Trophoblast cell (in vitro differentiated cells and primary cell): Measurements from ENCODE around the gene CAPZB.

Source experiments
- DNase-seq, 2 donors: peaks; one replicate each; pipeline ENCODE4 v3.0.0-alpha.2; 2016
- H2AFZ ChIP-seq: 2 replicates; pipeline ENCODE4 v1.6.1; 2013; ENCODE audit warnings: low read length, moderate library complexity, mild to moderate bottlenecking; ENCODE audit not compliant: insufficient read depth, poor library complexity
- H2AK5ac ChIP-seq: 2 replicates; pipeline ENCODE4 v1.6.1; 2013; ENCODE audit warnings: mild to moderate bottlenecking, low read length
- H2BK120ac ChIP-seq: 2 replicates; pipeline ENCODE4 v1.6.1; 2013; ENCODE audit warnings: low read length, mild to moderate bottlenecking, moderate library complexity; ENCODE audit not compliant: insufficient read depth, poor library complexity
- H2BK12ac ChIP-seq: 2 replicates; pipeline ENCODE4 v1.6.1; 2013; ENCODE audit warnings: mild to moderate bottlenecking, low read length, moderate library complexity
- H2BK5ac ChIP-seq: 2 replicates; pipeline ENCODE4 v1.6.1; 2013; ENCODE audit warnings: low read length, low read depth, moderate library complexity, mild to moderate bottlenecking; ENCODE audit not compliant: poor library complexity
- H3K14ac ChIP-seq: 2 replicates; pipeline ENCODE4 v1.6.1; 2013; ENCODE audit warnings: mild to moderate bottlenecking, low read length
- H3K18ac ChIP-seq: 2 replicates; pipeline ENCODE4 v1.6.1; 2013; ENCODE audit warnings: mild to moderate bottlenecking, low read length
- H3K23ac ChIP-seq: 2 replicates; pipeline ENCODE4 v1.6.1; 2013; ENCODE audit warnings: low read length
- H3K27ac ChIP-seq: 2 replicates; pipeline ENCODE4 v1.5.1; 2013; ENCODE audit warnings: low read depth, mild to moderate bottlenecking, inconsistent platforms, low read length, moderate library complexity
- H3K27me3 ChIP-seq: 2 replicates; pipeline ENCODE4 v1.6.1; 2013; ENCODE audit warnings: inconsistent platforms, mild to moderate bottlenecking, low read length, moderate library complexity; ENCODE audit not compliant: insufficient read depth
- H3K36me3 ChIP-seq, 2 experiments: 1 replicate in 1 of 2; 2 replicates in 1 of 2; pipeline ENCODE4 v1.6.1; 2013; ENCODE audit warnings: low read length in 2 of 2, mild to moderate bottlenecking in 2 of 2, moderate library complexity in 1 of 2; ENCODE audit not compliant: insufficient read depth in 2 of 2, control insufficient read depth in 1 of 2
- H3K4ac ChIP-seq: 2 replicates; pipeline ENCODE4 v1.6.1; 2013; ENCODE audit warnings: low read depth, mild to moderate bottlenecking, low read length, moderate library complexity
- H3K4me1 ChIP-seq, 2 experiments: 1 replicate in 1 of 2; 2 replicates in 1 of 2; pipeline ENCODE4 v1.6.1; 2013; ENCODE audit warnings: low read length in 2 of 2, mild to moderate bottlenecking in 2 of 2, moderate library complexity in 1 of 2; ENCODE audit not compliant: insufficient read depth in 2 of 2, control insufficient read depth in 1 of 2
- H3K4me2 ChIP-seq: 2 replicates; pipeline ENCODE4 v1.6.1; 2013; ENCODE audit warnings: inconsistent platforms, mild to moderate bottlenecking, low read length, moderate library complexity
- H3K4me3 ChIP-seq: 2 replicates; pipeline ENCODE4 v1.5.1; 2013; ENCODE audit warnings: mild to moderate bottlenecking, low read depth, low read length, inconsistent platforms
- H3K79me1 ChIP-seq: one replicate; pipeline ENCODE4 v1.6.1; 2013; ENCODE audit warnings: low read length
- H3K79me2 ChIP-seq: 2 replicates; pipeline ENCODE4 v1.6.1; 2013; ENCODE audit warnings: low read length, mild to moderate bottlenecking; ENCODE audit not compliant: control insufficient read depth, insufficient read depth, poor library complexity
- H3K9ac ChIP-seq: 2 replicates; pipeline ENCODE4 v1.6.1; 2013; ENCODE audit warnings: mild to moderate bottlenecking, low read length
- H3K9me3 ChIP-seq: 2 replicates; pipeline ENCODE4 v1.6.1; 2013; ENCODE audit warnings: low read depth, mild to moderate bottlenecking, control low read depth, inconsistent platforms, low read length; ENCODE audit not compliant: insufficient read depth
- H4K12ac ChIP-seq: 2 replicates; pipeline ENCODE4 v1.6.1; 2013; ENCODE audit warnings: low read depth, mild to moderate bottlenecking, low read length, moderate library complexity
- H4K8ac ChIP-seq: 2 replicates; pipeline ENCODE4 v1.6.1; 2013; ENCODE audit warnings: low read depth, mild to moderate bottlenecking, low read length, moderate library complexity
- H4K91ac ChIP-seq: one replicate; pipeline ENCODE4 v1.6.1; 2013; ENCODE audit warnings: low read depth, mild to moderate bottlenecking, low read length, moderate library complexity
- WGBS: extraction: QIAGEN DNeasy Blood & Tissue Kit; methylation state at CpG from one replicate; pipeline ENCODE4 v1.1.7; 2013; ENCODE audit warnings: missing lambda C conversion rate; ENCODE audit not compliant: insufficient read length, insufficient coverage; ENCODE audit errors: extremely low coverage; 5-methylcytosine and 5-hydroxymethylcytosine counted together

The CAPZB gene

DNA sequence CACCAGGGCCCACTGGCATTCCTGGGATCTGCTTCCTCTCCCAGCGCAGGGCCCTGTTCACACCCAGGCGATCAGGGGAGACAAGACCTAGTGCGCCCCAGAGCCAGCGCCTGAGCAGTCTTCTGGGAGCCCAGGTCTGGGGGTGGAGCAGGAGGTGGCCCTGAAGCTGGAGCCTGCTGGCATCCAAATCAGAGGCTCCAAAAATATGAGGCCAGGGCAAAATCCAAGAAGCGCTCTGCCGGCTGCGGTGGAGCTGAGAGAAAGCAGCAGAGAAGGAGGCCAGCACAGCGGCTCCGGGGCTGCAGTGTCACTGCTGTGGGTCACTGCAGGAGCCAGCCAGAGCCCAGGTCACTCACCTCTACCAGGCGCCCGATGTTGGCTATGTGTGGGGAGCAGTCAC, 140.5 kb downstream of the CAPZB start:
- H3K27me3 ChIP-seq = no peaks in the 10 kb centered on the region

DNA sequence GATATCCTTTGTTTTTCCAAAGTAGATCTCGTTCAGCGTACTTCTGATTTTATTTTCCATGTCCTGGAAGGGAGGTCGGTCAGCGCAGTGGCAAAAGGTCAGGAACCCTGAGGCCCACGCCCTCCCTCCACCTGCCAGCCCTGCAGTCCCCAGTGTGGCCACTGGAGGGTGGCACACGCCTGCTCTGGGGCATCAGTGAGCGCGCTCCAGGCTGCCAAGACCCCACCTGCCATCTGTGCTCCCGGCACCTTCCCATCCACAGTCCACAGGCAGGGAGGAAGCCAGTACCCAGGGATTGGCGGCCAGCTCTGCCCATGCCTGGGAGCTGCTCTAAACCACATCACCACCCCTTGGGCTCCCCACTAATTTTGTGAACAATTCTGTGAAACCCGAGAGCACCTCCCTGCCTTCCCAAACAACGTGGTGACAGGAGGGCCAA, 140.9 kb downstream of the CAPZB start:
- peak in 1 of 2 donors; percentile 68 for DNase-seq
- Histone ChIP-seq H2BK12ac (no peak overlapping the region), H3K23ac (no peak overlapping the region), H3K9me3 (peaks cover 1% of the 10 kb centered on the region), H3K4me1 (peaks cover 7% of the 10 kb centered on the region in 2 experiments), H3K4ac (no peak overlapping the region), H3K9ac (no peak overlapping the region), H2BK5ac (no peak overlapping the region), H3K27ac (no peak overlapping the region), H3K36me3 (peaks cover 67 to 84% of the 10 kb centered on the region in 2 experiments), H4K8ac (no peak overlapping the region), H4K12ac (no peak overlapping the region), H4K91ac (no peak overlapping the region), H3K18ac (no peak overlapping the region), H3K4me2 (no peak overlapping the region), H3K14ac (no peak overlapping the region), H2AFZ (no peak overlapping the region), H3K4me3 (no peak overlapping the region), H3K79me1 (no peaks in the 10 kb centered on the region), H3K79me2 (no peaks in the 10 kb centered on the region), H3K27me3 (no peaks in the 10 kb centered on the region), H2AK5ac (no peak overlapping the region), H2BK120ac (no peak overlapping the region)
- WGBS = no CpG with 5 or more reads among the region's 12 CpGs

More for the DNA sequence above, 140.5 kb downstream of the CAPZB start:
- no peak overlapping the region for H4K91ac ChIP-seq
- H4K8ac ChIP-seq = no peak overlapping the region
- no peak overlapping the region for H2AFZ ChIP-seq
- H2BK5ac ChIP-seq = no peak overlapping the region
- H3K36me3 ChIP-seq = peaks cover 69 to 86% of the 10 kb centered on the region in 2 experiments
- no peaks in the 10 kb centered on the region for H3K79me1 ChIP-seq
- H4K12ac ChIP-seq = no peak overlapping the region
- no peak overlapping the region for H2BK120ac ChIP-seq
- H3K4me1 ChIP-seq = peaks cover 3% of the 10 kb centered on the region in 2 experiments
- H3K9ac ChIP-seq = no peak overlapping the region
- H3K14ac ChIP-seq = no peak overlapping the region
- peaks cover 1% of the 10 kb centered on the region for H3K9me3 ChIP-seq
- H3K79me2 ChIP-seq = no peaks in the 10 kb centered on the region
- H3K4me3 ChIP-seq = no peak overlapping the region
- H3K4ac ChIP-seq = no peak overlapping the region
- no peak for DNase-seq
- H3K23ac ChIP-seq = no peak overlapping the region
- H3K4me2 ChIP-seq = no peak overlapping the region
- no peak overlapping the region for H2BK12ac ChIP-seq
- H2AK5ac ChIP-seq = no peak overlapping the region
- H3K18ac ChIP-seq = no peak overlapping the region
- no CpG with 5 or more reads among the region's 11 CpGs for WGBS
- no peak overlapping the region for H3K27ac ChIP-seq

DNA sequence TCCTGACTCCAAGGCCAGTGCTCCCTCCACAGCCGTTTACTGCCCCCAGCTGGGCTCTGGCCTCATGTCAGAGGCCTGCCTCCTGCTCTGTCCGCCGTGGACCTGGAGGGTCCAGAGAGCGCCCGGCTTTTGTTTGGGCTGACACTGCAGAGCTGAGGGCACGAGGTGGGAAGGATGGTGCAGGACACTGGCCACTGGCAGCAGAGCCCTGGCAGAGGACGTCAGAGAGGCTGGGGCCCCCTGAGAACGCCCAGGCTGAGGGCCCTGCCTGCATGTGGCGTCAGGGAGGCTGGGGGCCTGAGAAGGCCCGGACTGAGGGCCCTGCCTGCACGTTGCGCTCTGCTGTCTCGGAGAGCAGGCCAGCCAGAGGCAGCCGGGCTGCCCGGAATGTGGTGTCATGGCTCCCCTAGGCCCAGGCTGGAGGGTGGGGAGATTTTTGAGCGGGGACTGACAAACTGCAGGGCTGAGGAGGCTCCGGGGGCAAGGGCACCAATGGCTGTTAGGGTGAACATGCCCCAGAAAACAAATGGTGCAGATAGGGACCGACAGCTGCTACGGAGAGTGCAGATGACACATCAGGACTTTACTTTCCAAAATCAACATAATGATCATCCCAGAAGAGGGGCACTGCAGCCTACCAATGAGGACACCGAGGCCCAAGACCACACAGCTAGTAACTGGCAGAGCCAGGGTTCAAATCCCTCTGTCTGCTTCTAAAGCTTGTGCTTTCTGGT, 141.6 kb downstream of the CAPZB start:
- Histone ChIP-seq H4K91ac (no peak overlapping the region), H3K9ac (no peak overlapping the region), H3K4me3 (no peak overlapping the region), H3K27ac (no peak overlapping the region), H3K27me3 (no peaks in the 10 kb centered on the region), H3K4ac (no peak overlapping the region), H2AFZ (no peak overlapping the region), H3K4me2 (no peak overlapping the region), H2BK12ac (no peak overlapping the region), H2BK120ac (no peak overlapping the region), H3K23ac (no peak overlapping the region), H3K9me3 (peaks cover 1% of the 10 kb centered on the region), H4K8ac (no peak overlapping the region), H3K79me1 (no peaks in the 10 kb centered on the region), H3K4me1 (peaks cover 10 to 11% of the 10 kb centered on the region in 2 experiments), H2AK5ac (no peak overlapping the region), H3K18ac (no peak overlapping the region), H4K12ac (no peak overlapping the region), H3K36me3 (peaks cover 61 to 78% of the 10 kb centered on the region in 2 experiments), H2BK5ac (no peak overlapping the region), H3K79me2 (no peaks in the 10 kb centered on the region), H3K14ac (no peak overlapping the region)
- no CpG with 5 or more reads among the region's 20 CpGs for WGBS
- no peak for DNase-seq

DNA sequence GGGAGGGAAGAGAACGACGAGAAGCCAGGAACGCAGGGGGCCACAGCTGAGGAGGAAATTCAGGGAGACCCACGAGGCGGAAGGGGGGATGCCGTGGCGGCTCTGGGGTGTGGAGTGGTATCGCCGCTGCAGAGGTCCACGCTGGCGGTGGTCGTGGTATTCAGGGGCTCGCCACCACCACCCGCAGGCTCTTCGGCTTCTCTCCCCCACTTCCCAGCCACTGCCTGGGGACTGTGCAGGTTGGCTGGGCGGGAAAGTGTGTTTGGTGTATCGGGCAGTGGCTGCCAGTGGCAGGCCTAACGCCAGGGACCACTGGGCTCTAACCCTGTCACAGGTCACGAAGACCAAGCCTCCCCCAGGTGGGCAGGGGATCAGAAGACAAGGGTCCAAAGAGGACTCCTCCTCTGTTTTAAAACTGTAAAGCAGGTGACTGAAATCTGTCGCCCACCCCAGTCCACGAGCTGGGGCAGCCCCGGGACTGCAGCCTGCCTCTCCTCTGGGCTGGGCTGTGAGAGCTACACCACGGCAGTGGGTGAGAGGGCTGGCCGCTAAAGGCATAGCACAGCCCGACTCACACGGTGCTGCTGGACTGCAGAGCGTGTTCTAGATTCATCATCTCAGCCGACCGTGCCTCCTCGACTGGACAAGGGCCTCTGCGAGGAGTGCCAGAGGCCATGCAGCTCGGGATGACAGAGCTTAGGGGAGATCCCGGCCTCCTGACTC, 142.3 kb downstream of the CAPZB start:
- H4K12ac ChIP-seq = no peak overlapping the region
- H3K79me1 ChIP-seq = peaks cover 3% of the 10 kb centered on the region
- H3K4me2 ChIP-seq = no peak overlapping the region
- no peaks in the 10 kb centered on the region for H3K27me3 ChIP-seq
- no peak overlapping the region for H2BK5ac ChIP-seq
- H3K14ac ChIP-seq = no peak overlapping the region
- no peak overlapping the region for H3K4me3 ChIP-seq
- no peak overlapping the region for H2BK12ac ChIP-seq
- H2BK120ac ChIP-seq = no peak overlapping the region
- H3K36me3 ChIP-seq = peaks cover 57 to 70% of the 10 kb centered on the region in 2 experiments
- H3K9me3 ChIP-seq = peaks cover 1% of the 10 kb centered on the region
- no peak overlapping the region for H4K8ac ChIP-seq
- H3K9ac ChIP-seq = no peak overlapping the region
- H3K27ac ChIP-seq = no peak overlapping the region
- H4K91ac ChIP-seq = no peak overlapping the region
- H3K4ac ChIP-seq = no peak overlapping the region
- no peaks in the 10 kb centered on the region for H3K79me2 ChIP-seq
- no peak overlapping the region for H3K23ac ChIP-seq
- H3K18ac ChIP-seq = no peak overlapping the region
- H2AFZ ChIP-seq = no peak overlapping the region
- H3K4me1 ChIP-seq = peaks cover 10 to 16% of the 10 kb centered on the region in 2 experiments
- no CpG with 5 or more reads among the region's 33 CpGs for WGBS
- DNase-seq = no peak
- H2AK5ac ChIP-seq = no peak overlapping the region
